ENCODE results near the gene ELMOD3. TPM values are rescaled to one million over a fixed set of nuclear protein-coding genes. Genes with fewer than 3 reads are reported as not detected.

ELMOD3 gene
- total and polyA plus RNA-seq, 9 of the 15 experiments (the other 6 are each of a cell fraction or from before 2014, with no cell fraction given): 2.7 to 18.7 (median 11.6) TPM

DNA sequence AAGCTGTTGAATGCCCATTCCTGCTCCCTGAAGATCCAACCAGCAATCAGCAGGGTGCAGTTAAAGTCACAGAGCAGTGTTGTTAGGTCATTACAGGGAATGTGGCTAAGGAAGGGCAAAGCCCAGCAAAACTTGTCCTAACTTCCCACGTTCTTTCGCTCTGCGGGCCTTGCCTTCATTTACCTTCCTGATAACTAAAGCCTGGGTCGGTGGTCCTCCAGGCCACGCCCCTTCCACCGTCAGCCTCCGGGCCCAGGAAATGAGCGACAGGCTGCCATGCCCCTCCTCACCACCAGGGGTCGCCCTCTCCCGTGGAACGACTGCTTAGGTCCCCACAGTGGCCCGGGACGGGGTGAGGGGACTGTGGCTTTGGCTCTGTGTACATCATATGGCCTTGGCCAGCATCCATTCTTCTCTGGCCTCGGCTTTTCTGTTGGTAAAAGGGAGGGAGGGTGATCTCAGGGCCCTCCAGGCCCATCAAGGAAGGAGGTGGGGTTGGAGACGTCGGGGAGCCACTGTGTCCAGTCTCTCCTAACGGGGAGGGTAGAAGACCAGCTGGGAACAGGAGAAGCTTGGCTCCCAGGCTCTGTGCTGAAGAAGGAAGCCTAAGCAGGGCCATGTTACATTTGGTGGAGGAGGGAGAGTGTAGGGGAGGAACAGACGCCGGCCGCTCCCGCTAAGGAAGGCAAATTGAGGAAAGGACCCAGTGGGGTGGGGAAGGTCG, 66.1 kb downstream of the ELMOD3 start (continued):
- TF ChIP-seq, protein P1, sequence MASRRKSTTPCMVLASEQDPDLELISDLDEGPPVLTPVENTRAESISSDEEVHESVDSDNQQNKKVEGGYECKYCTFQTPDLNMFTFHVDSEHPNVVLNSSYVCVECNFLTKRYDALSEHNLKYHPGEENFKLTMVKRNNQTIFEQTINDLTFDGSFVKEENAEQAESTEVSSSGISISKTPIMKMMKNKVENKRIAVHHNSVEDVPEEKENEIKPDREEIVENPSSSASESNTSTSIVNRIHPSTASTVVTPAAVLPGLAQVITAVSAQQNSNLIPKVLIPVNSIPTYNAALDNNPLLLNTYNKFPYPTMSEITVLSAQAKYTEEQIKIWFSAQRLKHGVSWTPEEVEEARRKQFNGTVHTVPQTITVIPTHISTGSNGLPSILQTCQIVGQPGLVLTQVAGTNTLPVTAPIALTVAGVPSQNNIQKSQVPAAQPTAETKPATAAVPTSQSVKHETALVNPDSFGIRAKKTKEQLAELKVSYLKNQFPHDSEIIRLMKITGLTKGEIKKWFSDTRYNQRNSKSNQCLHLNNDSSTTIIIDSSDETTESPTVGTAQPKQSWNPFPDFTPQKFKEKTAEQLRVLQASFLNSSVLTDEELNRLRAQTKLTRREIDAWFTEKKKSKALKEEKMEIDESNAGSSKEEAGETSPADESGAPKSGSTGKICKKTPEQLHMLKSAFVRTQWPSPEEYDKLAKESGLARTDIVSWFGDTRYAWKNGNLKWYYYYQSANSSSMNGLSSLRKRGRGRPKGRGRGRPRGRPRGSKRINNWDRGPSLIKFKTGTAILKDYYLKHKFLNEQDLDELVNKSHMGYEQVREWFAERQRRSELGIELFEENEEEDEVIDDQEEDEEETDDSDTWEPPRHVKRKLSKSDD (conservative IDR thresholded peaks at IDR 0.05; ENCODE audit: low read length): no peak
- TF ChIP-seq BCOR (IDR thresholded peaks at IDR 0.05) (no peak), ZNF347 (CRISPR knock-in tag; IDR thresholded peaks at IDR 0.05; ENCODE audit: low read depth) (no peak), CTBP1 (IDR thresholded peaks at IDR 0.05; ENCODE audit: borderline replicate concordance) (peak; percentile 86), HDAC8 (tag; IDR thresholded peaks at IDR 0.05) (0 out of 2 replicates have a peak, but pooled peaks have one; percentile 19), XRCC3 (IDR thresholded peaks at IDR 0.05) (no peak), KLF13 (tag; IDR thresholded peaks at IDR 0.05; ENCODE audit: borderline replicate concordance, low read depth) (peak; percentile 87), GABPB2 (CRISPR knock-in tag; conservative IDR thresholded peaks at IDR 0.05) (no peak), ZNF12 (CRISPR knock-in tag; IDR thresholded peaks at IDR 0.05) (no peak), ETS2 (tag; IDR thresholded peaks at IDR 0.05; ENCODE audit: borderline replicate concordance, poor library complexity, severe bottlenecking) (no peak), TGIF2 (CRISPR knock-in tag; IDR thresholded peaks at IDR 0.05) (no peak), POLR2G (IDR thresholded peaks at IDR 0.05; ENCODE audit: low read depth, low read length) (0 out of 2 replicates have a peak, but pooled peaks have one; percentile 27), STAG1 (CRISPR knock-in tag; IDR thresholded peaks at IDR 0.05; ENCODE audit: borderline replicate concordance) (peak; percentile 87), ZNF174 (CRISPR knock-in tag; IDR thresholded peaks at IDR 0.05) (no peak), NFRKB (IDR thresholded peaks at IDR 0.05; ENCODE audit: low read depth) (peak; percentile 49; the same call in 1 of the 2 replicates), PHTF2 (CRISPR knock-in tag; IDR thresholded peaks at IDR 0.05) (no peak), CC2D1A (IDR thresholded peaks at IDR 0.05) (peak; percentile 95), ZNF134 (CRISPR knock-in tag; conservative IDR thresholded peaks at IDR 0.05) (peak; percentile 9; the same call in 1 of the 2 replicates), PYGO2 (tag; IDR thresholded peaks at IDR 0.05) (no peak)
- TF ChIP-seq, protein P2, sequence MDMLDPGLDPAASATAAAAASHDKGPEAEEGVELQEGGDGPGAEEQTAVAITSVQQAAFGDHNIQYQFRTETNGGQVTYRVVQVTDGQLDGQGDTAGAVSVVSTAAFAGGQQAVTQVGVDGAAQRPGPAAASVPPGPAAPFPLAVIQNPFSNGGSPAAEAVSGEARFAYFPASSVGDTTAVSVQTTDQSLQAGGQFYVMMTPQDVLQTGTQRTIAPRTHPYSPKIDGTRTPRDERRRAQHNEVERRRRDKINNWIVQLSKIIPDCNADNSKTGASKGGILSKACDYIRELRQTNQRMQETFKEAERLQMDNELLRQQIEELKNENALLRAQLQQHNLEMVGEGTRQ (CRISPR knock-in tag; IDR thresholded peaks at IDR 0.05): no peak
- TF ChIP-seq, protein P3, sequence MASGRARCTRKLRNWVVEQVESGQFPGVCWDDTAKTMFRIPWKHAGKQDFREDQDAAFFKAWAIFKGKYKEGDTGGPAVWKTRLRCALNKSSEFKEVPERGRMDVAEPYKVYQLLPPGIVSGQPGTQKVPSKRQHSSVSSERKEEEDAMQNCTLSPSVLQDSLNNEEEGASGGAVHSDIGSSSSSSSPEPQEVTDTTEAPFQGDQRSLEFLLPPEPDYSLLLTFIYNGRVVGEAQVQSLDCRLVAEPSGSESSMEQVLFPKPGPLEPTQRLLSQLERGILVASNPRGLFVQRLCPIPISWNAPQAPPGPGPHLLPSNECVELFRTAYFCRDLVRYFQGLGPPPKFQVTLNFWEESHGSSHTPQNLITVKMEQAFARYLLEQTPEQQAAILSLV (tag; IDR thresholded peaks at IDR 0.05): peak; percentile 57; the same call in 1 of the 2 replicates
- TF ChIP-seq, protein P4, sequence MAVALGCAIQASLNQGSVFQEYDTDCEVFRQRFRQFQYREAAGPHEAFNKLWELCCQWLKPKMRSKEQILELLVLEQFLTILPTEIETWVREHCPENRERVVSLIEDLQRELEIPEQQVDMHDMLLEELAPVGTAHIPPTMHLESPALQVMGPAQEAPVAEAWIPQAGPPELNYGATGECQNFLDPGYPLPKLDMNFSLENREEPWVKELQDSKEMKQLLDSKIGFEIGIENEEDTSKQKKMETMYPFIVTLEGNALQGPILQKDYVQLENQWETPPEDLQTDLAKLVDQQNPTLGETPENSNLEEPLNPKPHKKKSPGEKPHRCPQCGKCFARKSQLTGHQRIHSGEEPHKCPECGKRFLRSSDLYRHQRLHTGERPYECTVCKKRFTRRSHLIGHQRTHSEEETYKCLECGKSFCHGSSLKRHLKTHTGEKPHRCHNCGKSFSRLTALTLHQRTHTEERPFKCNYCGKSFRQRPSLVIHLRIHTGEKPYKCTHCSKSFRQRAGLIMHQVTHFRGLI (CRISPR knock-in tag; IDR thresholded peaks at IDR 0.05): peak; percentile 48; the same call in 1 of the 2 replicates

Data from K562 (cell line).